ENCODE data around the gene NSFL1C.

NSFL1C gene

GRCh38 chr20:1434571-1435336 is 31.9 kb downstream of the NSFL1C start:
- TF ChIP-seq TAF1 (IDR thresholded peaks at IDR 0.05; ENCODE audit: borderline replicate concordance, low read depth, low read length), result no peak
- TF ChIP-seq POLR2A (IDR thresholded peaks at IDR 0.05; ENCODE audit: low read depth, low read length), result no peak
- TF ChIP-seq POLR2AphosphoS5 (IDR thresholded peaks at IDR 0.05; ENCODE audit: low read depth, low read length), result no peak
- DNase-seq (ENCODE audit: insufficient read length), result peak; percentile 22
- peak; percentile 97 for FAIRE-seq

GRCh38 chr20:1431158-1431557 is 35.5 kb downstream of the NSFL1C start:
- TF ChIP-seq POLR2AphosphoS5 (IDR thresholded peaks at IDR 0.05; ENCODE audit: low read depth, low read length) (no peak), POLR2A (IDR thresholded peaks at IDR 0.05; ENCODE audit: low read depth, low read length) (no peak), TAF1 (IDR thresholded peaks at IDR 0.05; ENCODE audit: borderline replicate concordance, low read depth, low read length) (no peak)
- DNase-seq (ENCODE audit: insufficient read length), result no peak
- no peak for FAIRE-seq

- DNase-seq (ENCODE audit: insufficient read length) (no peak), FAIRE-seq (no peak)
- TF ChIP-seq POLR2A (IDR thresholded peaks at IDR 0.05; ENCODE audit: low read depth, low read length) (no peak), TAF1 (IDR thresholded peaks at IDR 0.05; ENCODE audit: borderline replicate concordance, low read depth, low read length) (no peak), POLR2AphosphoS5 (IDR thresholded peaks at IDR 0.05; ENCODE audit: low read depth, low read length) (no peak)
Measured at GRCh38 chr20:1430004-1430451, 36.6 kb downstream of the NSFL1C start.

GRCh38 chr20:1429143-1429728 is 37.4 kb downstream of the NSFL1C start:
- FAIRE-seq, result no peak
- TF ChIP-seq TAF1 (IDR thresholded peaks at IDR 0.05; ENCODE audit: borderline replicate concordance, low read depth, low read length) (no peak), POLR2A (IDR thresholded peaks at IDR 0.05; ENCODE audit: low read depth, low read length) (no peak), POLR2AphosphoS5 (IDR thresholded peaks at IDR 0.05; ENCODE audit: low read depth, low read length) (no peak)
- DNase-seq (ENCODE audit: insufficient read length), result no peak

GRCh38 chr20:1427457-1428054 is 39.1 kb downstream of the NSFL1C start:
- TF ChIP-seq TAF1 (IDR thresholded peaks at IDR 0.05; ENCODE audit: borderline replicate concordance, low read depth, low read length), result no peak
- TF ChIP-seq POLR2AphosphoS5 (IDR thresholded peaks at IDR 0.05; ENCODE audit: low read depth, low read length), result no peak
- TF ChIP-seq POLR2A (IDR thresholded peaks at IDR 0.05; ENCODE audit: low read depth, low read length), result no peak
- FAIRE-seq (no peak), DNase-seq (ENCODE audit: insufficient read length) (no peak)

GRCh38 chr20:1426231-1426849 is 40.3 kb downstream of the NSFL1C start:
- DNase-seq (ENCODE audit: insufficient read length), result no peak
- TF ChIP-seq TAF1 (IDR thresholded peaks at IDR 0.05; ENCODE audit: borderline replicate concordance, low read depth, low read length), result no peak
- no peak for TF ChIP-seq POLR2A (IDR thresholded peaks at IDR 0.05; ENCODE audit: low read depth, low read length)
- no peak for TF ChIP-seq POLR2AphosphoS5 (IDR thresholded peaks at IDR 0.05; ENCODE audit: low read depth, low read length)
- no peak for FAIRE-seq

GRCh38 chr20:1424336-1424735 is 42.3 kb downstream of the NSFL1C start:
- no peak for FAIRE-seq
- DNase-seq (ENCODE audit: insufficient read length), result no peak
- TF ChIP-seq TAF1 (IDR thresholded peaks at IDR 0.05; ENCODE audit: borderline replicate concordance, low read depth, low read length) (no peak), POLR2A (IDR thresholded peaks at IDR 0.05; ENCODE audit: low read depth, low read length) (no peak), POLR2AphosphoS5 (IDR thresholded peaks at IDR 0.05; ENCODE audit: low read depth, low read length) (no peak)

GRCh38 chr20:1423625-1424106 is 43.0 kb downstream of the NSFL1C start:
- FAIRE-seq (no peak), DNase-seq (ENCODE audit: insufficient read length) (no peak)
- TF ChIP-seq TAF1 (IDR thresholded peaks at IDR 0.05; ENCODE audit: borderline replicate concordance, low read depth, low read length), result no peak
- no peak for TF ChIP-seq POLR2AphosphoS5 (IDR thresholded peaks at IDR 0.05; ENCODE audit: low read depth, low read length)
- no peak for TF ChIP-seq POLR2A (IDR thresholded peaks at IDR 0.05; ENCODE audit: low read depth, low read length)

GRCh38 chr20:1423206-1423605 is 43.4 kb downstream of the NSFL1C start:
- FAIRE-seq (no peak), DNase-seq (ENCODE audit: insufficient read length) (no peak)
- no peak for TF ChIP-seq POLR2AphosphoS5 (IDR thresholded peaks at IDR 0.05; ENCODE audit: low read depth, low read length)
- no peak for TF ChIP-seq POLR2A (IDR thresholded peaks at IDR 0.05; ENCODE audit: low read depth, low read length)
- TF ChIP-seq TAF1 (IDR thresholded peaks at IDR 0.05; ENCODE audit: borderline replicate concordance, low read depth, low read length), result no peak

- DNase-seq (ENCODE audit: insufficient read length) (no peak), FAIRE-seq (no peak)
- TF ChIP-seq TAF1 (IDR thresholded peaks at IDR 0.05; ENCODE audit: borderline replicate concordance, low read depth, low read length) (no peak), POLR2AphosphoS5 (IDR thresholded peaks at IDR 0.05; ENCODE audit: low read depth, low read length) (no peak), POLR2A (IDR thresholded peaks at IDR 0.05; ENCODE audit: low read depth, low read length) (no peak)
Measured at GRCh38 chr20:1422753-1423152, 43.9 kb downstream of the NSFL1C start.

- DNase-seq (ENCODE audit: insufficient read length) (no peak), FAIRE-seq (no peak)
- TF ChIP-seq POLR2A (IDR thresholded peaks at IDR 0.05; ENCODE audit: low read depth, low read length), result no peak
- no peak for TF ChIP-seq POLR2AphosphoS5 (IDR thresholded peaks at IDR 0.05; ENCODE audit: low read depth, low read length)
- no peak for TF ChIP-seq TAF1 (IDR thresholded peaks at IDR 0.05; ENCODE audit: borderline replicate concordance, low read depth, low read length)
Measured at GRCh38 chr20:1420066-1420465, 46.6 kb downstream of the NSFL1C start.

Data from GM12892 (cell line).